SHP77 treated with DMSO at 0.1 percent for 48 hours (cell line): ENCODE measurements around the gene ZNF37A.
"Not testable (repeated sequence)": the region's sequence is repeated elsewhere in the genome, so short reads cannot be mapped to it uniquely, and the experiment has no call there.

Experiments used
- DNase-seq: peaks from one replicate; lab custom pipeline; 2025; lab: John Stamatoyannopoulos, UW

The ZNF37A gene

DNA sequence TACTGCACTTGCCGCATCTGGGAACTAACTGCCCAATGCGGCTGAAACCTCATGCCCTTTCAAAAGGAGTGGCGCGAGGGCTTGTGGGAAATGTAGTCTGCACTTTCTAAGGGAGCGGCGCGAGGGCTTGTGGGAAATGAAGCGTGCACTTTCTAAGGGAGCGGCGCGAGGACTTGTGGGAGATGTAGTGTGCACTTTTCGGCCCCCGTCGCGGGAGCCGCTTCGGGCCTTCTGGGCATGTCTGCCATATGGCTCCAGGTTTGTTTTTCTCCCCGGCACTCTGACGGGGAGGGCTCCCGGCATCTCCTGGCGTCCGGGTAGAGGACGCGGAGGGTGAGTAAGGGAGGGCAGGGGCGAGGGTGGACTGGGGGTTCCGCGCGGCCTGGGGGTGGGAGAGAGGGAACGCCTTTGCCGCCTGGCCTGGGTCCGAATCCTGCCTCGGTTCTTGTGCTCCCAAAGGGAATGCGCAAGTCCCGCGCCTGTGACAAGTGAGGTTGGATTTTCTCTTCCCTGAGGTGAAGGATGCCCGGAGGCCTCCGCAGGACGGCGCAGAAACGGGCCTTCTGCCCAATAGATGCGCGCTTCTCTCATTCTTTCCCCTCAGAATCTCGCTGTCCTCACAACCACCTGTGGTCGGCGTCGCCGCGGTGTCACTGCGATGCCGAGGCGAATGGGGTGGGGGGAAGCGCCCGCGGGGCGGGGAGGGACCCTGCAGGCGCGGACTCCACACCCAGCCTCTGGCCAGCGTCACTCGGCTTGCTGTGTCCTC is at the start of gene ZNF37A:
Gene ZNF37A, plus strand, starts transcription at position 180 of the 769 bp plus-strand sequence. CDS start 2,281 bp downstream, outside the sequence.
- peak; percentile 48 for DNase-seq

DNA sequence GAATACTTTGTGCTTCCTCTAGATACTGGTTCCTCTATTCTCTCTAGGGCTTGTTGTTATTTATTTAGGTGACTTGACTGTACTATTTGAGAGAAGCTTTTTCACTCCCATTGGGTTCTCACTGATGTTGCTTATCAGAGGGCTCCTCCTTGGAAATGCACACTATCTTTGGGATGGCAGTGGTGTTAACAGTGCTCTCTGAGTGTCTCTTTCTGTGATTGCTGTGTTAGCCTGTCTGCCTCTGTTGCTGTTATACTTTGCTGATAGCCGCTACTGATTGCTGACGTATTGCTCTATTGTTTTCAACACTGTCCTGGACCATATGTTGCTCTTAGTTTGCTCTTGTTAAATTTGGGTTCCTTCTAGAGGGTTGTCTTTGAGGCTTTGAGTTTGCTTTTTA is 49.0 kb upstream of the ZNF37A start:
- DNase-seq = no peak

DNA sequence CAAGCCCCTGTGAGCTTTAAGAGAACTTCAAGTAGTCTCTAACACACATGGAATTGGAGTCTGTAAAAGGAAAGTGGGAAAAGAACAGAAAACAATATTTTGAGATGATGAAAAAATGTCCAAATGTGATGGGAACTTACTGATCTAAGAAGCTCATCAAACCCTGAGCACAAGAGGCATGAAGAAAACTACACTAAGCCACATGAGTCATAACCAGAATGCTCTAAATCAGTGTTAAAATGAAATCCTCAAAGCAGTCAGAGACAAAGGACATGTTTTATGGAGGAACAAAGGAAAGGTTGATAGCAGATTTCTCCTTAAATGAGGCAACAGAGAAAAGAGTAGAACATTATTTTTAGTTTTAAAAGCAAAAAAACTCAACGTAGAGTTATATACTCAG is 46.5 kb upstream of the ZNF37A start:
- DNase-seq = no peak

DNA sequence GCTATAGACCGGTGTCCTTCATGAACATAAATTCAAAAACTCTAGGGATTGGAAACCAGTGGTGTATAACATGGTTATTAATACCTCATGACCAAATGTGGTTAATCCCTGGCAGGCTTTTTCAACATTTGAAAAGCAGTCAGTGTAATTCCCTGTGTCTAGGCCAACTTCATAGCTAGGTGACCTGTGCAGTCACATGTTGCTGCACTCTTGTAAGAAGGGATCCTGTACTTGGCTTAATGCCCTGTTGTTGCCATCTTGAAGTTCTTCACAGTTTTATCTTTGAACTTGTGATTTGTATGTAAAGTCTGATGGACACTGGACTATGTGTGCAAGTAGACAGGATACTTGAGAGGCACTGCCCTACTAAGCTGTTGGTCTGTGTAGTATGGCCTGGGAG is 43.9 kb upstream of the ZNF37A start:
- no peak for DNase-seq

DNA sequence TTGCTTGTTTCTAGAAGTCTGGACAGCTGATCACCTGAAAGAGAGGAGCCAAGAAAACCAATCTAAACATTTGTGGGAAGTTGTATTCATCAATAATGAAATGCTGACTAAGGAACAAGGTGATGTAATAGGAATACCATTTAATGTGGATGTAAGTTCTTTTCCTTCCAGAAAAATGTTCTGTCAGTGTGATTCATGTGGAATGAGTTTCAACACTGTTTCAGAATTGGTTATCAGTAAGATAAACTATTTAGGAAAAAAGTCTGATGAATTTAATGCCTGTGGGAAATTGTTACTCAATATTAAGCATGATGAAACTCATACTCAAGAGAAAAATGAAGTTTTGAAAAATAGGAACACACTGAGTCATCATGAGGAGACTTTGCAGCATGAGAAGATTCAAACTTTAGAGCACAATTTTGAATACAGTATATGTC is 39.8 kb upstream of the ZNF37A start:
- no peak for DNase-seq

DNA sequence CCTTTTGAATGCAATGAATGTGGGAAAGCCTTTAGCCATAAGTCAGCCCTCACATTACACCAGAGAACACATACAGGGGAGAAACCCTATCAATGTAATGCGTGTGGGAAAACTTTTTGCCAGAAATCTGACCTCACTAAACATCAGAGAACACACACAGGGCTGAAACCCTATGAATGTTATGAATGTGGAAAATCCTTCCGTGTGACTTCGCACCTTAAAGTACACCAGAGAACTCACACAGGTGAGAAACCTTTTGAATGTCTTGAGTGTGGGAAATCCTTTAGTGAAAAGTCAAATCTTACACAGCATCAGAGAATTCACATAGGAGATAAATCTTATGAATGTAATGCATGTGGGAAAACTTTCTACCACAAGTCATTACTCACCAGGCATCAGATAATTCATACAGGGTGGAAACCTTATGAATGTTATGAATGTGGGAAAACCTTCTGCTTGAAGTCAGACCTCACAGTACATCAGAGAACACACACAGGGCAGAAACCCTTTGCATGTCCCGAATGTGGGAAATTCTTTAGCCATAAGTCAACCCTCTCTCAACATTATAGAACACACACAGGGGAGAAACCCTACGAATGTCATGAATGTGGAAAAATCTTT is 38.8 kb upstream of the ZNF37A start:
- not testable (repeated sequence) for DNase-seq

DNA sequence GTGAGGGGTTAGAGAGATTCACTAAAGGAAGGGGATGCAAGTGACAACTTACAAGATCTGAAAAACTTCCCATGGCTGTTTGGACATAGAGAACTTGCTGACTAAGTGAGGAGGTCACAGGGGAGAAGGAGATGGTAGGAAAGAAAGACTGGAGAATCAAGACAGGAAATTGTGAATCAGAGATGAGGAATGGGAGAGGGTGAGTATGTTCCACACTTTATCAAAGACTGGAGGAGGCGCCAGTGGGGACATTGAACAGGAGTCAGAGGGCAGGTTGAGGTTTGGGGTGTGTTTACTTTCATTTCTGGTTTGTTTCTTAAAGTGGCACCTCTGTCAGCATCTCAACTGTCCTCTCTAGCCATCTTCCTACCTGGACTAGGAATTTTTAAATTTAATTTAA is 24.5 kb upstream of the ZNF37A start:
- DNase-seq = not testable (repeated sequence)

DNA sequence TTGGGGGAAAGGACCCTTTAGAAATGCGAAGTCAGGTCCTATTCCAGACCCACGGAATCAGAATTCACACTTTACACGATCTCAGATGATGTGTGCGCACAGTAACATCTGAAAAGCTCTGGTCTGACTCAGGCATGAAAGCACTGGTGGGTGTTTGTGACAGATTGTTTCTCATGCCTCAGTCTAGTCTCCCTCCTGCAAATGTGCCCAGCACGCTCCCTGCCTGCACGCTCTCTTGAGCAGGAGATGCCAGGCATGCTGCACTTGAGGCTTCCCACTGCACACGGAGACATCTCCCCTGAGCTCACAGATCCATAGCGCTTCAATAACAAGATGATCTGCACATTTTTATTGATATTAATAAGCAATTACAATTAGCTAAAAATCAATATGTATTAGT is 23.6 kb upstream of the ZNF37A start:
- DNase-seq = no peak

DNA sequence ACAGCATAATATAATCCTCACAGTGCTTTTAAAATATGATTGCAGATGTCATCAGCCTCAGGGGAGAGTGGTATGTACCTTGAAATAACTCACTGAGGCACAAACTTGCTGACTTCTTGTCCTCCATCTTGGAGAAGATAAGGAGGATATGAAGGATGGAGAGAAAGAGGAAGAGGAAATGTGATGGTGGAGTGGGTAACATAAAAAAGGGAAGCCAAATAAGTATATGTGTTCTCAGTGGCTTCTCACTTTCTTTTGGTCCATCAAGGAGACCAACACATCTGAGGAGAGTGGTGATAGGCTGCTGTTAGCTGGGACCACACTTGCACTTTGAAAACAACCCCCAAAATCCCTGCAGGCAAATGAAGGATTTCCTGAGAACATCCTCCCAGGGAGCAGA is 21.6 kb upstream of the ZNF37A start:
- no peak for DNase-seq

DNA sequence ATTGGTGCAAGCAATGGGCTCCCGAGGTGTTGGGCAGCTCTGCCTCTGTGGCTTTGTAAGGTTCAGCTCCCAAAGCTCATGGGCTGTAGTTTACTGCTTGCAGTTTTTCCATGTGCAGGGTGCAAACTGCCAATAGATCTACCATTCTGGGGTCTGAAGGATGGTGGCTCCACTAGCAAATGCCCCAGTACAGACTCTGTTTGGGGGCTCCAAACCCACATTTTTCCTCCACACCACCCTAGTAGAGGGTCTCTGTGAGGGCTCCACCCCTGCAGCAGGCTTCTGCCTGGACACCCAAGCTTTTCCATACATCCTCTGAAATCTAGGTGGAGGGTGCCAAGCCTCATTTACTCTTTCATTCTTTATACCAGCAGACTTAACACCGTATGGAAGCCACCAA is 17.4 kb upstream of the ZNF37A start:
- no peak for DNase-seq

DNA sequence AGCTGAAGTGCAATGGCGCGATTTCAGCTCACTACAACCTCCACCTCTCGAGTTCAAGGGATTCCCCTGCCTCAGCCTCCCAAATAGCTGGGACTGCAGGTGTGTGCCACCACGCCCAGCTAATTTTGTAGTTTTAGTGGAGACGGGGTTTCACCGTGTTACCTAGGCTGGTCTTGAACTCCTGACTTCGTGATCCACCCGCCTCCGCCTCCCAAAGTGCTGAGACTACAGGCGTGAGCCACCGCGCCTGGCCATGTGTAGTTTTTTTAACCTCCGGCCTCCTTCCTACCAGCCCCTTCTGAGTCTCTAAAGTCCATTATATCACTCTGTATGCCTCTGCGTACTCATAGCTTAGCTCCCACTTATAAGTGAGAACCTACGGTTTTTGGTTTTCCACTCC is 819 bp upstream of the ZNF37A start:
- not testable (repeated sequence) for DNase-seq

DNA sequence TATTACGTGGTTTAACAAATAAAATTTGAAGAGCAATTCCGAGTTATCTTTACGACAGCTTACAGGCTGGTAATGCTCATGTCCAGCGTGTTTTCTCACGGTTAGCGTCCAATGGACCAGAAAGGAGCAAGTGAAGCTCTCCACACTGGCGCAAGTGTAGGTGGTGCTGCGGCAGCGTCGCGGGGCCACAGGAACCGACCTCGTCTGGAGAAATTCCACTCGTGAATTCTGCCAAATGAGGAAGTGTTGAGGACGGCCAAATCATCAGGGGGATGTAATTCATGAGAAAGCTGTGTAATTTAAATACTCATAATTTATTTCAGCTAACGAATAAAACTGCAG is 350 bp upstream of the ZNF37A start:
- DNase-seq = no peak

DNA sequence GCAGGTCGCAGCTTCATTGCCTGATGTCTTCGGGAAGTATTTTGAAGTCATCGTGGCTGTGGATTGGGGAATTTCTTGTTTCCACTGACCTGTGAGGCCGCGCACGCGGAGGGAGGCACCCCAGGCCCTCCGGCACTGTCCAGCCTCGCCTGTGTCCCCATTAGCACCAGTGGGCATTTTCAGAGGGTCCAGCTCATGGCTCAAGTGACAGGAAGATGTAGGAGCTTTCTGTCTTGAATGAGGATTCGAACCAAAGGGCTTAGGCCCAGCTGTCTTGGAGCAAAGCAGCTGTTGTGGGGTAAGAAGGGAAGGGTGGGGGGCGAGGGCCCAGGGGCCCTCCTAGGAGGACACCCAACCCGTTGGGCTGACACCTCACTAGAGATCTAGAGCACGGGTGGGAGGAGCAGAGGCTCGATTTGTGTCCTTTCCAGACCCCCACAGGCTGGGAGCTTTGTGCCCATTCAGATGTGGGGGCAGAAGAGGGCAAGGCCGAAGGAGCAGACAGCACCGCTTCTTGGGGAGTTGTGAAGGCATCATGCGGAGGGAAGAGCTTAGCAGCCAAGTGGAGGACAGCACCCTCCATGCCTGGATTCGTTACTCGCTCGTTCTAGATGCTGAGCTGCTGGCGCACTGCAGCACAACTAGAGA is 914 bp downstream of the ZNF37A start:
- DNase-seq = no peak

DNA sequence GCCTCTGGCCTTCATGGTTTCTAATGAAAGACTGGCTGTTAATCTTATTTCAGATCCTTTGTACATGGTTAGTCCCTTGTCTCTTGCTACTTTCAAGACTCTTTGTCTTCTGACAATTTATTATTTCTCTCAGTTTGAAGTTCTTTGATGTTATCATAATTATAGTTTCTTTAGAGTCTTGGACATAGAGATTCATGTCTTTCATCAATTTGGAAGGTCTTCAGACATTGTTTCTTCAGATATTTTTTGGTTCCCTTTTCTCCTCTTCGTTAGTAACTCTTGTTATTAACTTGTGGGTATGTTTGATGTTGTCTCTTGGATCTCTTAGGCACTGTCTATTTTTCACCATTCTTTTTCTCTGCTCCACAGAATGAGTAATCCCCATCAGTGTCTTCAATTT is 8.7 kb downstream of the ZNF37A start:
- DNase-seq = no peak

DNA sequence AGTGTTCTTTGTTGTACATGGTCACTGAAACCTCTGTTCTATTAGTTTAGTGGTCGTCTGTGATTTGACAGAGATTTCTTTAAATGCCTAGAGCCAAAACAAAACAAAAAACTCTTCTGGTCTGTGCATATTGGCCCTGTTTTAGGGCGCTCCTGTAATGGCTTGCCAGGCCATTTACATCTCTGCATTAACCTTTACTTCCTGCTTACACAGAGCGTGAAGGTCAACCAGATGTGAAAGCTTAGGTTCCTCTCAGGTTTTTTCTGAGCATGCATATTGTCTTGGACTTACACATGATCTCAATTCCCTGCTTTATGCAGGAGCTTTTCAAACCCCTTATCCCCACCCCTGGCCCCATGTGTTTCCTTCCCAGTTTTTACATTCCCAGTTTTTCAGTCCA is 9.6 kb downstream of the ZNF37A start:
- DNase-seq = no peak

DNA sequence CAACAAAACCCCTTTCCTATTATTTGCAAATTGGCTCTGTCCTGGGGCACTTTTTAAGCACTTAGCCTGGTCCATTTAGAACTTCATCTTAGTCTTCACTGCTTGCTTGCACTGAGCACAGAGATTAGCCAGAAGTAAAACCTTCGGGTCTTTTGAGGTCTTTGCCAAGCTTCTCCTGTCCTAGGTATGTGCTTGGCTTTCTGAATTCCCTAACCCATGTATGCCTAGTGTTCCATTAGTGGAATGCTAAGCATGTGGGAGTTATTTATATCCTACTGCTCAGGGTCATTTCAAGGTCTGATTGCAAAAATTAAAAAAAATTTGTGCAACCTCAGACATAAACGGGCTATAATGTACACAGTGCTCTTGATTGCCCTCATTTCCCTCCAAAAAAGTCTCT is 18.0 kb downstream of the ZNF37A start:
- DNase-seq = no peak

DNA sequence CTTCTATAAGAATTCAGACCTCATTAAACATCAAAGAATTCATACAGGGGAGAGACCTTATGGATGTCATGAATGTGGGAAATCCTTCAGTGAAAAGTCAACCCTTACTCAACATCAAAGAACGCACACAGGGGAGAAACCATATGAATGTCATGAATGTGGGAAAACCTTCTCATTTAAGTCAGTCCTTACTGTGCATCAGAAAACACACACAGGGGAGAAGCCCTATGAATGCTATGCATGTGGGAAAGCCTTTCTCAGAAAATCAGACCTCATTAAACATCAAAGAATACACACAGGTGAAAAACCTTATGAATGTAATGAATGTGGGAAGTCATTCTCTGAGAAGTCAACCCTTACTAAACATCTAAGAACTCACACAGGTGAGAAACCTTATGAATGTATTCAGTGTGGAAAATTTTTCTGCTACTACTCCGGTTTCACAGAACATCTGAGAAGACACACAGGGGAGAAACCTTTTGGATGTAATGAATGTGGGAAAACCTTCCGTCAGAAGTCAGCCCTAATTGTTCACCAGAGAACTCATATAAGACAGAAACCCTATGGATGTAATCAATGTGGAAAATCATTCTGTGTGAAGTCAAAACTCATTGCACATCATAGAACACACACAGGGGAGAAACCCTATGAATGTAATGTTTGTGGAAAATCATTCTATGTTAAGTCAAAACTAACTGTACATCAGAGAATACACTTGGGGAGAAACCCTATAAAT is 24.1 kb downstream of the ZNF37A start:
- DNase-seq = no peak

DNA sequence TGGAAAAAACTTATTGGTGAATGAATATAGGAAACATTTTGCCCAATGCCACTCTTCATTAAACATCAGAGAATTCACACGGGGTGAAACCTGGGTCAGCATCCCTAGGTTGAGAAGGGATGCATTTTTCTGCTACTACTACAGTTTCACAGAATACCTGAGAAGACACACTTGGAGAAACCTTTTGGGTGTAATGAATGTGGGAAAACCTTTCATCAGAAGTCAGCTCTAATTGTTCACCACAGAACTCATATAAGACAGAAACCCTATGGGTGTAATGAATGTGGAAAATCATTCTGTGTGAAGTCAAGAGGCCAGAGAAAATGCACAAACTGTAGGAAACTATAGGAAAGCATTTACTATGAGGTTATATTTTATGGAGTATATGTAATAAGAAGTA is 24.9 kb downstream of the ZNF37A start:
- DNase-seq = no peak

DNA sequence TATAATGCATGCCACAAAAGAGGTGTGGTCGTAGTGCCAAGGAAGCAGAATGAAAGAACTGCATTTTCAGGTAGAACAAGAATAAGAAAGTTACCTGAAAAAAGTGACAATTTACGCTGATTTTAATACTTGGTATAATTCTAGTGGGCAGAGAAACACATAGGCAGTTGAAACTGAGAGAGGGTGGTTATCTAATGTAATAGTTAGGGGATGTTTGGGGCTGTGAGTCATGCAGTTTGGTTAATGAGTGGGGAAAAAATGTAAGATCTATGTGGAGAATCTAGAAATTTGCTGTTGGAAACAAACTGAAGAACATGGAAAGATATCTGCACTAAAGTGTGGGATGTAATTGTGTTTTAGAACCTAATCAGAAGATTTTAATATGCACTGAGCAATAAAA is 33.7 kb downstream of the ZNF37A start:
- no peak for DNase-seq

DNA sequence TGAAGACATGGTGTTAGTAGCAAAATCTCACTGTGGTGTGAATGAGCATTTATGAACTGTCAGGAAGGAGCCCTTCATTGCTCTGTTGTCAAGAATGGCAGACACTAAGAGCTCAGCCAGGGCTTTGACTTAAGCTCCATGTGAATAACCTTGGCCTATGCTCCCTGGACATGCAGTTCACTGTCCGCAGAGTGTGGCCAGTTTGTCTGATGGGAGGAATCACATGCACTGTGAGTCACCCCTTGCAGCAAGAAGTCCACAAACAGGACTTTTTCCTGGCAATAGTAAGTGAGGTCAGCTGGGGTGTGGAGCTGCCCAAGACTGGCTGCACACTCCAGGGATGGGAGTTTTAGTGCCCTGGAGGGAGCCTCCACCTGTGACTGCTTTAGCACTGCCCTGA is 49.5 kb downstream of the ZNF37A start:
- DNase-seq = no peak

DNA sequence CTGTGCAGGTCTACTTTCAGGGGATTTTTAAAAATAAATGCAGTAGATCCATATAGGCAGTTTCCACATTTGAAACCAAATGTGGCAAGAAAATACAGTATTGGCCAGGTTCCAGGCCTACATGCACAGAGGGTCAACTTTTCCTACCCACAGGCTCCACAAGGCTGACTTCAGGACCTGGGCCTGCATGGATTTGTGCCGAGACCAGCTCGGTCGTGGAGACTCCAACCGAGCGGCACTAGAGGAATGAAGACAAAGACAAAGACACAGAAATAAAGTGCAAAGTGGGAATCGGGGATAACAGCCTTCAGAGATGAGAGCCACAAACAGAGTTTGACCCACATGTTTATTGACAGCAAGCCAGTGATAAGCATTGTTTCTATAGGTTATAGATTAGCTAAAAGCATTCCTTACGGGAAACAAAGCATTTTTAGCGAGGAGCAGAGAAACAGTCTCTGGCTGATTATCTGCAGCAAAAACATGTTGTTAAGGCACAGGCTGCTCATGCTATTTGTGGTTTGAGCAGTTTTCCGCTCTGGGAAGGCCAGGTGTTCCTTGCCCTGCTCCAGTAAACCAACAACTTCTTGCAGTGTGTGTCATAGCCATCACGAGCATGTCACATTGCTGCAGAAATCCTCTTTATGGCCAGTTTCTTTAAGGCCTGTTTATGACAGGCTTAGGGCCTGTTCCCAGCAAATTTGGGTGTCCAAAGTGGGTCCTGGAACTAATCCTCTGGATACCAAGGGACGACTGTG is 52.6 kb downstream of the ZNF37A start:
- DNase-seq = no peak

DNA sequence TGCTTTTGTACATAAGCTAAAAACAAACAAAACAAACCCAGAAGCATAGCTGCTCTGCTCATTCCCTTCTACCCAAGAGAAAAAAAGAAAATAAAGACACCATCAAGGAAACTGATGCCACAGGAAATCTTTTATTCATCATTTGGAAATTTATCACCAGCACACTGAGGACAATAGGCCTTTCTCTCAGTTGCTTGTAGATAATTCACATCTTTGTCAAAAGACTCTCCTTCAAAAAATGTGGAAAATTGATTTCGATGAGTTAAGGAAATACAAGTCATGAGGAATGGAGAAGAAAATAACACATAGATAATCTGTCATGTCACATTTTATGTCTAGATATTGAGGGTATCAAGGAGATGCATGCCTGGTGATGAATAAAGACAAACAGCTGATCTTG is 53.5 kb downstream of the ZNF37A start:
- no peak for DNase-seq
